Activated naive CD8-positive, alpha-beta T cell treated with anti-CD3 and anti-CD28 coated beads, Interleukin-2, amount 50 U/mL, for 24 hours (primary cell): ENCODE results near the gene DNAI1.
A peak's percentile ranks its signal among the peaks of the same experiment; 100 is the strongest.
"Not testable (repeated sequence)": the region's sequence is repeated elsewhere in the genome, so short reads cannot be mapped to it uniquely, and the experiment has no call there.

Experiments used
- ATAC-seq: fragments of 150-1000 bp; cut with Tn5 transposase; one replicate; pipeline ENCODE4 v1.10.0; 2021
- DNase-seq: peaks from one replicate; pipeline ENCODE4 v3.0.0; 2021
- H3K27ac Mint-ChIP-seq: one replicate; pipeline ENCODE4 v1.8.0; 2021; ENCODE audit warnings: mild to moderate bottlenecking, mixed read lengths
- H3K27me3 Mint-ChIP-seq: one replicate; pipeline ENCODE4 v1.8.0; 2021; ENCODE audit warnings: mixed read lengths
- H3K36me3 Mint-ChIP-seq: one replicate; pipeline ENCODE4 v1.8.0; 2021; ENCODE audit warnings: low read depth, mixed read lengths
- H3K4me1 Mint-ChIP-seq: one replicate; pipeline ENCODE4 v1.8.0; 2021; ENCODE audit warnings: mixed read lengths
- H3K4me3 Mint-ChIP-seq: one replicate; pipeline ENCODE4 v1.8.0; 2021; ENCODE audit warnings: mild to moderate bottlenecking, moderate library complexity, mixed read lengths
- H3K9me3 Mint-ChIP-seq: one replicate; pipeline ENCODE4 v1.8.0; 2021; ENCODE audit warnings: mixed read lengths

Gene DNAI1

DNA sequence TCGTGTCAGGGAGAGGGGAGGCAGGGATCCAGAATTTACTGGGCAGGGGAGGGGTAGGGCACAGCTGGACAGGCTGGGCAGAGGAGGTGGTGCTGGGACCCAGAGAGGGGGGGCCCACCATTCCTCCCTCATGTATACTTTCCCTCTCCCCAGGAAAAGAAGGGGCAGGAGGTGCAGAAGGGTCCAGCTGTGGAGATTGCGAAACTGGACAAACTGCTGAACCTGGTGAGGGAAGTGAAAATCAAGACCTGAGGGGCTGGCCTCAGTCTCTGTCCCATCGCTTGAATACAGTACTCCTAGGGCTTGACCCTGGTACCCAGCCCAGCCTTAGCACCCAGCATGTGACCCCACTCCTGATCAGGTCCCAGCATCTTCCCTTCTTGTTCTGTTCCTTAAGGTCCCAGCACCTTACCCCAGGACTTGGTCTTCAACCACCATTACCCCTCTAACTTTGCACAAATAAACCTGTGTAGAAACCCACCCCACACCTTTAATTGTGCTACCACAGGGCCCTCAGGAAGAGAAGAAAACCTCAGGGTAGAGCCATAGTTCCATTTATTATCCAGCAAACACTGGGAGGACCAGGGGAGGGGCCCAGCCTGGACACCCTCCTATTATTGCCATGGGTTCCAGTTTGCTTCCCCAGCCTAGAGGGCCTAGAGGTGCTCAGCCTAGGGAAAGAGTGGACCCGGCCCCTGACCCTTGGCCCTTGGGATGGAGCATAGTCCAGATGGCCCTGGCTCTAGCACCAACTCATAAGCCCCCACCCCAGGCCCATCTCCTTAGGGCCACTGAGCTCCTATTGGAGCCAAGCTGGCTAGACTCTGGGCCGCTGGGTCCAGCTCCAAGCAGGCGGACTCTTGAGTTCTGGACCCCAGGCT is 62.1 kb downstream of the DNAI1 start:
- Mint-ChIP-seq H3K27ac (no peak overlapping the region), H3K27me3 (peaks cover 19% of the 10 kb centered on the region), H3K4me1 (peaks cover 24% of the 10 kb centered on the region), H3K9me3 (no peaks in the 10 kb centered on the region), H3K4me3 (no peak overlapping the region), H3K36me3 (no peaks in the 10 kb centered on the region)
- ATAC-seq (no peak), DNase-seq (no peak)

DNA sequence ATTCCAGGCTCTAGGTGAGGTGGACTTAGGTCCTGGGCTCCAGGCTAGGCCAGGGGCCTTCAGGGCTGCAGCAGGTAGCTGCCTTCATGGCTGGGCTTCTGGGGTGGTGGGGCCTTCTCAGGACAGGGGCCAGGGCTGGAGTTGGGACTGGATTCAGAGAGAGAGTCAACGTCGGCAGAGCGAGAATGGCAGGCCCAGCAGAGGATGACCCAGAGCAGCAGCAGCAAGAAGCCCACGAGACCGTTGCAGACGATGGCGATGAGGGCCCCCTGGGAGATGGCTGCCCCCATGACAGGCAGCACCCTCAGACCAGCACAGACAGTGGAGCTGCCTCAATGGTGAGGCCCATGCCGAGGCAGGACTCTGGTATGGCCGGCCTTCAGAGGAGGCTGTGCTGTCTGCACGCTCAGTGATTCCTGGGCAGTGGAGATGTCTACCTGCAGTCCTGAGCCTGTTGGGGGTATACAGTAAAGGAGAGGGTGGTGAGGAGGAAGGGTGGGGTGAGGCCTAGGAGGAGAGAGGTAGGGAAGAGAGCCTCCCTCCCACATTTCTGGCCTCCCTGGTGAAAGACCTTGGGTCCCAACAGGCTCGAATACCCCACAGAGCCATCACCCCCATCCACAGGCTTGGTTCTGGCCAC is 62.9 kb downstream of the DNAI1 start:
- Mint-ChIP-seq H3K9me3 (no peaks in the 10 kb centered on the region), H3K4me3 (no peak overlapping the region), H3K4me1 (peaks cover 24% of the 10 kb centered on the region), H3K27me3 (peaks cover 23% of the 10 kb centered on the region), H3K27ac (no peak overlapping the region), H3K36me3 (no peaks in the 10 kb centered on the region)
- DNase-seq = no peak
- ATAC-seq = no peak

DNA sequence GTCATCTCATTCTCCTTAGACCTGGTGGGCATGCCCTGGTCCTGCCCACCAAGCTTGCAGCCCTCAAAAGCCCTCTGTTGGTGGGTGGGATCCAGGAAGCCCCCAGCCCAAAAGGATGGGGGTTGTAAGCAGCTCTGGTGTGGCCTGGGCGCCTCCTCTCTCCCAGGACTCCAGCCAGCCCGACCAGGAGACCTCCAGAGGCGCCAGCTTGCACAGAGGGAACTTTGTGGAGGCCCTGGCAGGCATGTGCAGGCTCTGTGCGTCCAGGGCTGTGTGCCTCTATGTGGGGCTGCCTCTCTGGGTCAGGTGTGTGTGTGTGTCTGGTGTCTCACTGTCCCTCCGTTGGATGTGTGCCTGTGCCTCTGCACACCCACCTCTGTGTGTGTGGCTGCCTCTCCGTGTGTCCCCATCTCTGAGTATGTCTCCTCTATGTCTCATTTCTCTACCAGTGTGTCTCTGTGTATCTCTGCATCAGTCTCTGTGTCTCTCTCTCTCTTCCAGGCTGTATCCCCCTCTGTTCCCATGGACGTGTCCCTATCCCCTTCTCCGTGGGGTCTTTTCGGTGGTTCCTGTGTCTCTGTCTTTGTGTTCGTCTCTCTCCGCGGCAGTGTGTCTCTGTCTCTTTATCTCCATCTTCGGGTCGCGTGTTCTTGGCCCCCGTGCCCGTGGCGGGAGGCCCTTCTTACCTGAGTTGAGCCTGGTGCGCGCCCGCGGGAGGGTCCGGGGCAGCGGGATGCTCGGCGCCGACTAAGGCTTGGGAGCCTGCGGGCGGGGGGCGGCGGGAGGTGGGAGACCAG is 63.7 kb downstream of the DNAI1 start:
- Mint-ChIP-seq H3K4me3 (peak overlapping the region; percentile 68), H3K27me3 (peaks cover 25% of the 10 kb centered on the region), H3K4me1 (peaks cover 24% of the 10 kb centered on the region), H3K36me3 (no peaks in the 10 kb centered on the region), H3K9me3 (no peaks in the 10 kb centered on the region), H3K27ac (peak overlapping the region; percentile 57)
- ATAC-seq (peak; percentile 1), DNase-seq (no peak)

DNA sequence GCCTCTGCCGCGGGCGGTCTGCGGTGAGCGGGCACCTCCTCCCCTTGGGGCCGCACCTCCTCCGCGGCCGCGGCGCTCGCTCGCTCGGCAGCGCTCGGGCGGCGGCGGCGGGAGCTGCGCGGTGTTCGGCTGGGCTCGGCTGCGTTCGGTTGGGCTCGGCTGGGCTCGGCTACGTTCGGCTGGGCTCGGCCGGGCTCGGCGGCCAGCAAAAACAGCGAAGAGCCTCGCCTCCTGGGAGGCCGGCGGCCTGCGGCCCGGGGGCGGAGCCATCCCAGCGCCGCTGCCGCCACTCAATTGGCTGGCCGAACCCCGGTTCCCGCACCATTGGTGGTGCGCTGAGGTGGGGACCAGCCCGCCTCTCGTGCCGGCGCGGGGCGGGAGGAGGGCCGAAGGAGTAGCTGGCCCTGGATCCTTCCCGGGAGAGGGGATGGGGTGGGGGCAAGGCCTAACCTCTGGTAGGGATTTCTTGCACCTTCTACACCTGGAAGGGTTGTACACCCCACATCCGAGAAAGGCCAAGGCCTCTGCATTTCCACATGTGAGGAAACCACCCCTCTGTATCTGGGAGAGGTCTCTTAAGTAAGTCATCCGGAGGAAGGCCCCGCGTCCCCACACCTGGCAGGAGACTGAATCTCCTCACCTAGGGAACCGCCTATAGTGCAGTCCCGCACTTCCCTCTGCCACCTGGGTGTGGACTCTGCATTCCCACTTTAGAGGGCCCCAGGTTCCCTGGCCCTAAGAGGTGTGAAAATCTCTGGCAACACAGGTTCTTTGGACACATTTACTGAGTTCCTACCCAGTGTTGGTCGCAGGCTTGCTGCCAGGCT is 64.6 kb downstream of the DNAI1 start, which contains the start of gene ENHO:
ENHO (minus strand) TSS at position 20 of the 827 bp plus-strand sequence. CDS start 1,295 bp downstream, outside the sequence.
- Mint-ChIP-seq H3K9me3 (no peaks in the 10 kb centered on the region), H3K36me3 (no peaks in the 10 kb centered on the region), H3K4me3 (peak within 1 kb of the TSS; percentile 68), H3K27ac (peak within 1 kb of the TSS; percentile 57), H3K4me1 (peaks cover 24% of the 10 kb centered on the region), H3K27me3 (peaks cover 27% of the 10 kb centered on the region)
- DNase-seq (peak; percentile 90), ATAC-seq (peak; percentile 91)

DNA sequence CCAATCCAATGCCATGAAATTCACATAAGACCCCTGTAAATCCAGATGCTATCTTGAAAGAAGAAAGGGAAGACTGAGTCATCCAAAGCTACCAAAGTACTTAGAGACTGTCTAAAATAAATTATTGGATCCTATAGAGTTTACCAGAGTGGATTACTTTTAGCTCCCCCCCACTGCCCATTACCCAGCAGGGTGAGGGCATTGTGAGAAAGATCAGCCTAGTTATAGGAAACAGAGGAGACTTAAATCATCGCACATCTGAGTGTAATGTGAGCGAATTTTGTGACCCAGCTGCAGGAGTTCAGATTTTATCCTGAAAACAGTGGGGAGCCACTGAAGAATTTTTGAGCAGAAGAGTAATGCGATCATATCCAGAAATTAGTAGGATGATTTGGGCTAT is 65.7 kb downstream of the DNAI1 start:
- H3K9me3 Mint-ChIP-seq = no peaks in the 10 kb centered on the region
- H3K4me1 Mint-ChIP-seq = peaks cover 24% of the 10 kb centered on the region
- DNase-seq (no peak), ATAC-seq (no peak)
- peaks cover 27% of the 10 kb centered on the region for H3K27me3 Mint-ChIP-seq
- no peaks in the 10 kb centered on the region for H3K36me3 Mint-ChIP-seq
- no peak overlapping the region for H3K27ac Mint-ChIP-seq
- no peak overlapping the region for H3K4me3 Mint-ChIP-seq

DNA sequence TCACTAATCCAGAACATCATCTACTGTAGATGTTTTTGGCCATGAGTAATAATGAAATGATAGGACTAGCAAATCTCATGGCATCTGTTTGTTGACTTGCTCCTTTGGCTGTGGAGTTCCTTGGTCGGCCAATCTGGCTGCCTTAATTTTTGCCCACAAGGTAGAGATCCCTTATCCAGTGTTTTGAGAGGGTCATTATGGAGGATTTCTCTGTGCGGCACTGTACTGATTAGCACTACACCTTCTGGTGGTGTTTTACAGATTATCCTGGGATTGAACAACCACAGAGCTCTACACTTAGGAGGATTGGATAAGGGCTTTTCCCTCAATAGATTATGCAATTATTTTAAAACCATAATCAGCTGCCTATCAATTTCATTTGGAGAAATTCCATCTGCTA is 67.4 kb downstream of the DNAI1 start:
- Mint-ChIP-seq H3K4me1 (peaks cover 24% of the 10 kb centered on the region), H3K27ac (no peak overlapping the region), H3K36me3 (no peaks in the 10 kb centered on the region), H3K27me3 (peaks cover 40% of the 10 kb centered on the region), H3K4me3 (no peak overlapping the region), H3K9me3 (no peaks in the 10 kb centered on the region)
- ATAC-seq = no peak
- no peak for DNase-seq

DNA sequence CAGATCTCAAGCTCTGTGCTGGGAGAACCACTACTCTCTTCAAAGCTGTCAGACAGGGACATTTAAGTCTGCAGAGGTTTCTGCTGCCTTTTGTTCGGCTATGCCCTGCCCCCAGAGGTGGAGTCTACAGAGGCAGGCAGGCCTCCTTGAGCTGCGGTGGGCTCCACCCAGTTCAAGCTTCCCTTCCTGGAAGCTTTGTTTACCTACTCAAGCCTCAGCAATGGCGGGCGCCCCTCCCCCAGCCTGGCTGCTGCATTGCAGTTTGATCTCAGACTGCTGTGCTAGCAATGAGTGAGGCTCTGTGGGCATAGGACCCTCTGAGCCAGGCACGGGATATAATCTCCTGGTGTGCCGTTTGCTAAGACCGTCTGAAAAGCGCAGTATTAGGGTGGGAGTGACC is 73.4 kb downstream of the DNAI1 start:
- H3K27me3 Mint-ChIP-seq = peaks cover 50% of the 10 kb centered on the region
- H3K4me1 Mint-ChIP-seq, DNase-seq, ATAC-seq, H3K27ac Mint-ChIP-seq, H3K9me3 Mint-ChIP-seq, H3K36me3 Mint-ChIP-seq, H3K4me3 Mint-ChIP-seq: not testable (repeated sequence)

DNA sequence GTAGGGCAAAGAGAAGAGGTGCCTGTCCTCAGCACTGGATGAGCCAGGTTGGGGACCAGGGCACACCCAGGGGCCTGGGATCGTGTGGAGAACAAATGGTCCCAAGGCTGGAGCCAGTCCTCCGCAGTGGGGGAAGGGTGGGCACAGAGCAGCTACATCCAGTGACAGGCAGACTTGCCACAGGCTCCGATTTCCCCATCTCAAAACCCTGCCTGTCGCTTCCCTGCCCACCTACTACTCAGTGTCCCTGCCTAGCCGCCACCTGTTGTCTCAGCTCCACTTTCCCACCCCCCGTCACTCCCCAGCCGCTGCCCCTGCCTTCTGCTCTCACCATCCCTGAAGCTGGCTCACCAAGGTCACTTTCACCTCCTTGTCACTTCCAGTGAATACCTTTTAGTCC is 78.1 kb downstream of the DNAI1 start:
- no peaks in the 10 kb centered on the region for H3K9me3 Mint-ChIP-seq
- H3K27ac Mint-ChIP-seq = no peak overlapping the region
- DNase-seq (no peak), ATAC-seq (no peak)
- H3K4me3 Mint-ChIP-seq = no peak overlapping the region
- peaks cover 34% of the 10 kb centered on the region for H3K27me3 Mint-ChIP-seq
- H3K36me3 Mint-ChIP-seq = no peaks in the 10 kb centered on the region
- no peaks in the 10 kb centered on the region for H3K4me1 Mint-ChIP-seq

DNA sequence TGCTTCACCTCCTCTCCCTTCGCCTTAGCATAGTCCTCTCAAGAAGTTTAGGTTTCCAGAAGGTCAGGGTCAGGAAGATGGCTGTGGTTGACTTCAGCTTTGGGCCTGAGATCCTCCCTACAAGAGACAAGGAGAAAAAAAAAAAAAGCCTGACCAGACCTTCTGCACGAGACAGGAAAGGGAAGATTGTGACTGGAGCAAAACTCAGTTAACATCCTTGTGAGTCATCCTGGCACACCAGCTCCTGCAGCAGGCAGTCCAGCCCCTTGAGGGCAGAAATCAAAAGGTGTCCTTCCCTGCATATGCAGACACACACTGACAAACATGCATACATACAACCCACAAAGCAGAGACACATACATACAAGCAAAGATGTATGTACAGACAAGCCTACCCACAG is 82.2 kb downstream of the DNAI1 start:
- Mint-ChIP-seq H3K36me3 (no peaks in the 10 kb centered on the region), H3K27ac (no peak overlapping the region), H3K9me3 (no peaks in the 10 kb centered on the region), H3K4me1 (no peaks in the 10 kb centered on the region), H3K27me3 (peaks cover 17% of the 10 kb centered on the region), H3K4me3 (no peak overlapping the region)
- DNase-seq = no peak
- no peak for ATAC-seq

DNA sequence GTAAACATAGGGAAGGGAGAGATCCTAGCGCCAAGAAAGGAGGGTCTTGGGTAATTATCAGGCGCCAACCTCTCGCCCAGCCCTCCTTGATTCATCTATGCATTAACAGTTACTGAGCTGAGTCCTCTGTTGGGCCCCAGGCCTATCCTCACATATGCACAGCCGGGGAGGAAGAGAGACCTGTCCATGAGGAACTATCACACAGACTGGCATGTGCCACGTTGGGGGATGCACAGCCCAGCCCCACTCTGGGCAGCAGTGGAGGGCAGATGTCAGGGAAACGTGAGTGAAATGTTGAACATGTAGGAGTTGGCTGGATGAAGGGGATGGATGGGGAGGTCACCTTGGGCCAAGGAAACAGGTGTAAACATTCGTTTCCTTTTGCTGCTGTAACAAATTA is 82.9 kb downstream of the DNAI1 start:
- H3K4me3 Mint-ChIP-seq = no peak overlapping the region
- H3K36me3 Mint-ChIP-seq = no peaks in the 10 kb centered on the region
- no peak for ATAC-seq
- H3K27ac Mint-ChIP-seq = no peak overlapping the region
- no peaks in the 10 kb centered on the region for H3K4me1 Mint-ChIP-seq
- no peaks in the 10 kb centered on the region for H3K9me3 Mint-ChIP-seq
- peaks cover 17% of the 10 kb centered on the region for H3K27me3 Mint-ChIP-seq
- no peak for DNase-seq

DNA sequence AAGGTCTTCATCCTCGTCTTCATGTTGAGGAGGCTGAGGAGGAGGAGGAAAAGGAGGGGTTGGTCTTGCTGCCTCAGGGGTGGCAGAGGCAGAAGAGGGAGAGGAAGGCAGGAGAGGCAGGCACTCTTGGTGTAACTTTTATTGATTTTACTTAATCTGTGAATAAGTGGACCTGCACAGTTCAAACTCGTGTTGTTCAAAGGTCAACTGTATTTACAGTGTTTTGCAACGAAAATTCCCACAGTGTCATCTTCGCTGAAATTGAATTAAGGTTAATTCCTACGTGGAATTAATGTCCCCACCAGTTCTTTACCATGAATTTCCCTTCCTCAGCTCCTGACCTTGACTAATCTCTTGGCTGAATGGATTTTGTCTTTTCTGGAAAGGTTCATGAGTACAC is 85.4 kb downstream of the DNAI1 start:
- no peak for DNase-seq
- Mint-ChIP-seq H3K4me3 (no peak overlapping the region), H3K27ac (no peak overlapping the region), H3K9me3 (no peaks in the 10 kb centered on the region), H3K36me3 (no peaks in the 10 kb centered on the region), H3K4me1 (no peaks in the 10 kb centered on the region), H3K27me3 (peaks cover 22% of the 10 kb centered on the region)
- ATAC-seq = no peak

DNA sequence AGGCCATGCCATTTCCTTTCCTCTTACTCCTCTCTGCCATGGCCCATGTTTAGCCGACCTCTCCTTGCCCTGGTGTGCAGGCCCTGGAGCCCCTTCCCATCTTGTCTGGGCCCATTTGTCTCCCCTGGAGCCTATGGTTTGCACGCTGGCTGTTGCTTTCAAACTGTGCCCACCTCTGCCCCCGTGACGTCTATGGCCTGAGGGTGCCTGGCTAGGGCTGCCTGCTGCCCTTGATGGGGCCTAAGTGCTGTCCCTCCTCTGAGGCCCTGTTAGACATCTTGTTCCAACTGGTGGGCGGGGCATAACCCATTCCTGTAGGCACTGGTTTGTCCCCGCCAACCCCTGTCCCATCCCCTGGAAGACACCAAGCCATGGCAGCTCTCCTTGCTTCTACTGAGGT is 86.9 kb downstream of the DNAI1 start:
- Mint-ChIP-seq H3K36me3 (no peaks in the 10 kb centered on the region), H3K27me3 (peaks cover 22% of the 10 kb centered on the region), H3K9me3 (no peaks in the 10 kb centered on the region), H3K4me3 (no peak overlapping the region), H3K4me1 (no peaks in the 10 kb centered on the region), H3K27ac (no peak overlapping the region)
- no peak for DNase-seq
- ATAC-seq = no peak

DNA sequence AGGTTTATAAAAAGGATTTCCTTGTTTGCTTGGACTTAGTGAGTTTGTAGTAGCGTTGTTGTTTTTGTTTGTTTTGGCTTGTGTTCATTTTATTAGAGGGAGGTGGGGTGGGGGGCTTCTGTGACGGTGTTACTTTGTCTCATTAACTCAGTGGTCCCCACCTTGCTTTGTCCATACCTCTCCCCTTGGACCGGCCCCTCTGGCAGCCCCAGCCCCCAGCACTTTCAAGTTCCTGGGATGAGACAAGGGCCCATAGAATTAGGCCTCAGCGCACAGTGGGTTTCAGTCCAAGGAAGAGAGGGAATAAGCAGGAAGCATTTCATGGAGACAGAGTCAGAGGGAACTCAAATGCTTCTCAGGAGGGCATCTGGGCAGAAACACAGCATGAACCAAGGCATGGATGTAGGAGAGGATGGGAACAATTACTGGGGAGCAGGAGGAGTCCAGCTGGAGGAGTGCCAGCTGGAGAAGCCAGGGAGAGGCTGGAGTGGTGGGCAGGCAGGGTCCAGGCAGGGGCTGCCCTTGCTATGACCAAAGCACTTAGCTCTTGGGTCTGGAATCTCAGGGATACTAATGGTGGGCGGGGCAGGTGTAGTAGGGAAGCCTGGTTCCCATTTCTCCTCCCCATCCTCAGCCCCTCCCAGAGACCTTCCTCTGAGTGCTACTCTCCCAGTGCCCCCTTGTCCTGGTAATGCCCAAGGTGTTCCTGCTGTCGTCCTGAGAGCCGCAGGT is 87.7 kb downstream of the DNAI1 start:
- H3K4me3 Mint-ChIP-seq = no peak overlapping the region
- H3K36me3 Mint-ChIP-seq = no peaks in the 10 kb centered on the region
- no peak for DNase-seq
- H3K27me3 Mint-ChIP-seq = peaks cover 22% of the 10 kb centered on the region
- H3K27ac Mint-ChIP-seq = no peak overlapping the region
- no peaks in the 10 kb centered on the region for H3K4me1 Mint-ChIP-seq
- no peak for ATAC-seq
- no peaks in the 10 kb centered on the region for H3K9me3 Mint-ChIP-seq
